HepG2 (cell line): ENCODE data around the gene DNAJC7. TPM values are rescaled to one million over a fixed set of nuclear protein-coding genes. Genes with fewer than 3 reads are reported as not detected.

ENCODE experiments used
- ATRX ChIP-seq: sonication (generic); formaldehyde crosslinking; IDR thresholded peaks from 2 replicates; pipeline ENCODE4 v1.4.0; 2020; ENCODE audit warnings: missing genetic modification reagents, borderline replicate concordance
- CREB1 ChIP-seq, 2 experiments: fragments of 450-650 bp in 1 of 2; IDR thresholded peaks; 2 replicates each; pipeline ENCODE4 v1.6.1; 2016 to 2017; ENCODE audit warnings: control low read depth in 1 of 2, mild to moderate bottlenecking in 1 of 2, missing compliant biosample characterization in 1 of 2, missing genetic modification characterization in 1 of 2
- ETV6 ChIP-seq: sonication (generic); formaldehyde crosslinking; conservative IDR thresholded peaks from 2 replicates; pipeline ENCODE4 v1.4.0; 2020; ENCODE audit warnings: missing genetic modification reagents
- GABPB1 ChIP-seq: IDR thresholded peaks from 2 replicates; pipeline ENCODE4 v1.6.1; 2016; ENCODE audit warnings: mild to moderate bottlenecking, missing genetic modification reagents, moderate library complexity, missing compliant biosample characterization
- NR2C2 ChIP-seq: sonication (generic); formaldehyde crosslinking; IDR thresholded peaks from 2 replicates; pipeline ENCODE4 v1.4.0; 2020; ENCODE audit warnings: missing genetic modification reagents, mild to moderate bottlenecking, moderate library complexity, borderline replicate concordance
- RARG ChIP-seq: sonication (generic); formaldehyde crosslinking; IDR thresholded peaks from 2 replicates; pipeline ENCODE4 v1.4.0; 2020; ENCODE audit warnings: low read depth, mild to moderate bottlenecking, missing genetic modification reagents
- SETDB1 ChIP-seq: sonication (generic); formaldehyde crosslinking; IDR thresholded peaks from 2 replicates; pipeline ENCODE4 v1.5.1; 2020; ENCODE audit warnings: missing genetic modification reagents, mild to moderate bottlenecking, borderline replicate concordance
- SMAD3 ChIP-seq: sonication (generic); formaldehyde crosslinking; IDR thresholded peaks from 2 replicates; pipeline ENCODE4 v1.4.0; 2020; ENCODE audit warnings: missing genetic modification reagents
- SOX6 ChIP-seq, 2 experiments: fragments of 450-650 bp in 1 of 2; sonication (generic) in 1 of 2; formaldehyde crosslinking in 1 of 2; IDR thresholded peaks; 2 replicates each; pipeline versions ENCODE4 v1.4.0 to v1.6.1; 2017 to 2020; ENCODE audit warnings: antibody characterized with exemption in 1 of 2, mild to moderate bottlenecking in 1 of 2, missing genetic modification reagents in 1 of 2
- TBX3 ChIP-seq: fragments of 450-650 bp; IDR thresholded peaks from 2 replicates; pipeline ENCODE4 v1.6.1; 2017; ENCODE audit warnings: antibody characterized with exemption, mild to moderate bottlenecking, inconsistent platforms, borderline replicate concordance
- ZBTB2 ChIP-seq: sonication (generic); formaldehyde crosslinking; IDR thresholded peaks from 2 replicates; pipeline ENCODE4 v1.8.0; 2022; ENCODE audit warnings: low read depth, missing genetic modification reagents
- ZBTB33 ChIP-seq: sonication (generic); formaldehyde crosslinking; IDR thresholded peaks from 2 replicates; pipeline ENCODE4 v1.4.0; 2020; ENCODE audit warnings: missing genetic modification reagents
- ZC3H13 ChIP-seq: sonication (generic); formaldehyde crosslinking; IDR thresholded peaks from 2 replicates; pipeline ENCODE4 v1.8.1; 2023; ENCODE audit warnings: mild to moderate bottlenecking, missing genetic modification reagents, moderate library complexity
- ZFP82 ChIP-seq: sonication (generic); formaldehyde crosslinking; IDR thresholded peaks from 2 replicates; pipeline ENCODE4 v1.5.1; 2020; ENCODE audit warnings: mild to moderate bottlenecking, missing genetic modification reagents, borderline replicate concordance
- ZNF124 ChIP-seq: sonication (generic); formaldehyde crosslinking; IDR thresholded peaks from 2 replicates; pipeline ENCODE4 v1.4.0; 2020; ENCODE audit warnings: missing genetic modification reagents
- ZNF484 ChIP-seq: sonication (generic); formaldehyde crosslinking; IDR thresholded peaks from 2 replicates; pipeline ENCODE4 v1.5.1; 2020; ENCODE audit warnings: mild to moderate bottlenecking, low read depth, missing genetic modification reagents, borderline replicate concordance
- ZNF589 ChIP-seq: sonication (generic); formaldehyde crosslinking; conservative IDR thresholded peaks from 2 replicates; pipeline ENCODE4 v1.8.0; 2022; ENCODE audit warnings: mild to moderate bottlenecking, moderate library complexity, missing genetic modification reagents
- ZNF615 ChIP-seq: sonication (generic); formaldehyde crosslinking; IDR thresholded peaks from 2 replicates; pipeline ENCODE4 v1.5.0; 2020; ENCODE audit warnings: mild to moderate bottlenecking, missing genetic modification reagents, borderline replicate concordance
- ZNF773 ChIP-seq: sonication (generic); formaldehyde crosslinking; IDR thresholded peaks from 2 replicates; pipeline ENCODE4 v1.4.0; 2020; ENCODE audit warnings: missing genetic modification reagents, borderline replicate concordance
- polyA plus RNA-seq, 8 experiments: library from polyadenylated mRNA; depleted of rRNA in 3 of 8; stranded (reverse) in 7 of 8; unstranded in 1 of 8; fragments of >200 nt; fragmentation: Illumina TruSeq in 4 of 8; extraction: Trizol in 4 of 8; gene quantifications; 2 replicates each; pipeline versions ENCODE4 v1.2.1 to v1.2.3, GENCODE V29; 2011 to 2016; ENCODE audit warnings: low read depth in 4 of 8, missing spikeins in 1 of 8, mixed read lengths in 1 of 8; ENCODE audit not compliant: insufficient read depth in 1 of 8
- total RNA-seq, 5 experiments: library from RNA; depleted of rRNA; stranded (reverse); fragments of >200 nt; fragmentation: Illumina TruSeq; extraction: Trizol; gene quantifications; 2 replicates each; pipeline ENCODE4 v1.2.3, GENCODE V29; 2016; ENCODE audit warnings: low read depth in 1 of 5
- TF ChIP-seq, protein P1 (sequence below): IDR thresholded peaks from 2 replicates; pipeline ENCODE4 v1.6.1; 2012; ENCODE audit warnings: inconsistent platforms
- TF ChIP-seq, protein P2 (sequence below): sonication (generic); formaldehyde crosslinking; IDR thresholded peaks from 2 replicates; pipeline ENCODE4 v1.5.0; 2020; ENCODE audit warnings: missing genetic modification reagents
- TF ChIP-seq, protein P3 (sequence below): sonication (generic); formaldehyde crosslinking; IDR thresholded peaks from 2 replicates; pipeline ENCODE4 v1.5.1; 2020; ENCODE audit warnings: mild to moderate bottlenecking, moderate library complexity, missing genetic modification reagents

Gene DNAJC7
- total and polyA plus RNA-seq, 2 of the 13 experiments (the other 11 are each of a cell fraction or from before 2014, with no cell fraction given): 47.7 to 132 TPM

GRCh38 chr17:42016941-42017865, at the start of gene DNAJC7 (continued):
- TF ChIP-seq, protein P1, sequence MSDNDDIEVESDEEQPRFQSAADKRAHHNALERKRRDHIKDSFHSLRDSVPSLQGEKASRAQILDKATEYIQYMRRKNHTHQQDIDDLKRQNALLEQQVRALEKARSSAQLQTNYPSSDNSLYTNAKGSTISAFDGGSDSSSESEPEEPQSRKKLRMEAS: peak; percentile 82
- no peak for TF ChIP-seq CREB1 (IDR thresholded peaks at IDR 0.05)
- TF ChIP-seq CREB1 (CRISPR knock-in tag; IDR thresholded peaks at IDR 0.05): no peak
- TF ChIP-seq SETDB1 (CRISPR knock-in tag): no peak
- TF ChIP-seq ZNF615 (CRISPR knock-in tag): no peak; the same call in 1 of the 2 replicates
- TF ChIP-seq, protein P2, sequence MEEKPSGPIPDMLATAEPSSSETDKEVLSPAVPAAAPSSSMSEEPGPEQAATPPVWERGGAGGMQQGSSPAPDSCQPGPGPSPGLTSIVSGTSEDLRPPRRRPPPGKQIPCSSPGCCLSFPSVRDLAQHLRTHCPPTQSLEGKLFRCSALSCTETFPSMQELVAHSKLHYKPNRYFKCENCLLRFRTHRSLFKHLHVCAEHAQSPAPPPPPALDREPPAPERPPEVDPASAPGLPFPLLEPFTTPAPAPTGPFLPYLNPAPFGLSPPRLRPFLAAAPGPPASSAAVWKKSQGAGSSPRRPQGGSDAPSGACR (CRISPR knock-in tag): peak; percentile 93
- TF ChIP-seq SOX6 (IDR thresholded peaks at IDR 0.05): no peak
- peak; percentile 87 for TF ChIP-seq SOX6 (CRISPR knock-in tag; IDR thresholded peaks at IDR 0.05)
- TF ChIP-seq, protein P3, sequence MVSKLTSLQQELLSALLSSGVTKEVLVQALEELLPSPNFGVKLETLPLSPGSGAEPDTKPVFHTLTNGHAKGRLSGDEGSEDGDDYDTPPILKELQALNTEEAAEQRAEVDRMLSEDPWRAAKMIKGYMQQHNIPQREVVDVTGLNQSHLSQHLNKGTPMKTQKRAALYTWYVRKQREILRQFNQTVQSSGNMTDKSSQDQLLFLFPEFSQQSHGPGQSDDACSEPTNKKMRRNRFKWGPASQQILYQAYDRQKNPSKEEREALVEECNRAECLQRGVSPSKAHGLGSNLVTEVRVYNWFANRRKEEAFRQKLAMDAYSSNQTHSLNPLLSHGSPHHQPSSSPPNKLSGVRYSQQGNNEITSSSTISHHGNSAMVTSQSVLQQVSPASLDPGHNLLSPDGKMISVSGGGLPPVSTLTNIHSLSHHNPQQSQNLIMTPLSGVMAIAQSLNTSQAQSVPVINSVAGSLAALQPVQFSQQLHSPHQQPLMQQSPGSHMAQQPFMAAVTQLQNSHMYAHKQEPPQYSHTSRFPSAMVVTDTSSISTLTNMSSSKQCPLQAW (CRISPR knock-in tag): peak; percentile 92
- no peak; the same call in 1 of the 2 replicates for TF ChIP-seq ATRX (CRISPR knock-in tag)
- TF ChIP-seq SMAD3 (CRISPR knock-in tag): peak; percentile 41
- TF ChIP-seq ZFP82 (CRISPR knock-in tag): peak; percentile 96
- TF ChIP-seq ZNF773 (CRISPR knock-in tag): peak; percentile 88; the same call in 1 of the 2 replicates
- TF ChIP-seq TBX3: no peak; the same call in 1 of the 2 replicates
- peak; percentile 100 for TF ChIP-seq ZBTB2 (CRISPR knock-in tag)
- no peak; the same call in 1 of the 2 replicates for TF ChIP-seq ZBTB33 (CRISPR knock-in tag)
- TF ChIP-seq ZC3H13: peak; percentile 92
- peak; percentile 100 for TF ChIP-seq GABPB1
- TF ChIP-seq ZNF124 (CRISPR knock-in tag): peak; percentile 88
- TF ChIP-seq NR2C2 (CRISPR knock-in tag): peak; percentile 89
- TF ChIP-seq ETV6 (CRISPR knock-in tag): peak; percentile 84; the same call in 1 of the 2 replicates
- TF ChIP-seq ZNF589 (CRISPR knock-in tag): peak; percentile 63; the same call in 1 of the 2 replicates
- TF ChIP-seq RARG (CRISPR knock-in tag): 0 out of 2 replicates have a peak, but pooled peaks have one; percentile 24
- TF ChIP-seq ZNF484 (CRISPR knock-in tag): no peak
